Parathyroid adenoma (tissue), 2 donors: Measurements from ENCODE around the gene NUDT7.

Source experiments
- H2AFZ ChIP-seq: fragments of 300-600 bp; sonication (generic); one replicate; pipeline ENCODE4 v1.7.0; 2017; ENCODE audit warnings: antibody characterized with exemption, mild to moderate bottlenecking
- H3K27ac ChIP-seq: fragments of 300-600 bp; sonication (generic); one replicate; pipeline ENCODE4 v1.7.0; 2017
- H3K27me3 ChIP-seq: fragments of 300-600 bp; sonication (generic); one replicate; pipeline ENCODE4 v1.7.0; 2017; ENCODE audit warnings: low read length; ENCODE audit not compliant: control insufficient read depth, insufficient read depth
- H3K36me3 ChIP-seq: fragments of 300-600 bp; sonication (generic); one replicate; pipeline ENCODE4 v1.7.0; 2017; ENCODE audit warnings: low read length; ENCODE audit not compliant: control insufficient read depth, insufficient read depth
- H3K4me1 ChIP-seq: fragments of 300-600 bp; sonication (generic); one replicate; pipeline ENCODE4 v1.7.0; 2017; ENCODE audit warnings: control low read depth
- H3K4me2 ChIP-seq: fragments of 300-600 bp; sonication (generic); one replicate; pipeline ENCODE4 v1.7.0; 2017; ENCODE audit warnings: low read length
- H3K4me3 ChIP-seq: fragments of 300-600 bp; sonication (generic); one replicate; pipeline ENCODE4 v1.7.0; 2017; ENCODE audit warnings: low read depth, low read length
- H3K79me2 ChIP-seq: fragments of 300-600 bp; sonication (generic); one replicate; pipeline ENCODE4 v1.7.0; 2017; ENCODE audit warnings: control low read depth
- H3K9ac ChIP-seq: fragments of 300-600 bp; sonication (generic); one replicate; pipeline ENCODE4 v1.7.0; 2017; ENCODE audit warnings: mild to moderate bottlenecking
- H3K9me3 ChIP-seq: fragments of 300-600 bp; sonication (generic); one replicate; pipeline ENCODE4 v1.7.0; 2017; ENCODE audit warnings: low read length; ENCODE audit not compliant: control insufficient read depth
- TF ChIP-seq, protein P1 (sequence below): fragments of 300-600 bp; sonication (generic); IDR thresholded peaks from one replicate; pipeline ENCODE4 v1.7.0; 2017; ENCODE audit warnings: antibody characterized with exemption, mild to moderate bottlenecking
- donor health status: primary hyperparathyroidism.

Gene NUDT7

DNA sequence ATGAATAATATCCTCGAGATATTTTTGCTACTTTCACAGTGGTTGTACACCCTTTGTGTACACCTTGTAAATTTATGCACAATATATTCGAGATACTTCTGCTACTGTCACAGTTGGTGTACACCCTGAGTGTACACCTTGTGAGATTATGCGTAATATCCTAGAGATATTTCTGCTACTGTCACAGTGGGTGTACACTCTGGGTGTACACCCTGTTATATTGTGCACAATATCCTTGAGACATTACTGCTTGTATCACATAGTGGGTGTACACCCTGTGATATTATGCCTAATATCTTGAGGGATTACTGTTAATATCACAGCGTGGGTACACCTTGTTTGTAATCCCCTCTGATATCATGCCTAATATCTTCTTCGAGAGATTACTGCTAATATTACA, 7.2 kb upstream of the NUDT7 start:
- TF ChIP-seq, protein P1, sequence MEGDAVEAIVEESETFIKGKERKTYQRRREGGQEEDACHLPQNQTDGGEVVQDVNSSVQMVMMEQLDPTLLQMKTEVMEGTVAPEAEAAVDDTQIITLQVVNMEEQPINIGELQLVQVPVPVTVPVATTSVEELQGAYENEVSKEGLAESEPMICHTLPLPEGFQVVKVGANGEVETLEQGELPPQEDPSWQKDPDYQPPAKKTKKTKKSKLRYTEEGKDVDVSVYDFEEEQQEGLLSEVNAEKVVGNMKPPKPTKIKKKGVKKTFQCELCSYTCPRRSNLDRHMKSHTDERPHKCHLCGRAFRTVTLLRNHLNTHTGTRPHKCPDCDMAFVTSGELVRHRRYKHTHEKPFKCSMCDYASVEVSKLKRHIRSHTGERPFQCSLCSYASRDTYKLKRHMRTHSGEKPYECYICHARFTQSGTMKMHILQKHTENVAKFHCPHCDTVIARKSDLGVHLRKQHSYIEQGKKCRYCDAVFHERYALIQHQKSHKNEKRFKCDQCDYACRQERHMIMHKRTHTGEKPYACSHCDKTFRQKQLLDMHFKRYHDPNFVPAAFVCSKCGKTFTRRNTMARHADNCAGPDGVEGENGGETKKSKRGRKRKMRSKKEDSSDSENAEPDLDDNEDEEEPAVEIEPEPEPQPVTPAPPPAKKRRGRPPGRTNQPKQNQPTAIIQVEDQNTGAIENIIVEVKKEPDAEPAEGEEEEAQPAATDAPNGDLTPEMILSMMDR: no peak
- H3K9ac ChIP-seq: no peak overlapping the region
- peaks cover 15% of the 10 kb centered on the region for H3K4me1 ChIP-seq
- no peak overlapping the region for H2AFZ ChIP-seq
- no peak overlapping the region for H3K27ac ChIP-seq
- H3K27me3 ChIP-seq: no peaks in the 10 kb centered on the region
- no peak overlapping the region for H3K4me3 ChIP-seq
- no peaks in the 10 kb centered on the region for H3K36me3 ChIP-seq
- no peak overlapping the region for H3K4me2 ChIP-seq
- H3K79me2 ChIP-seq: no peaks in the 10 kb centered on the region
- H3K9me3 ChIP-seq: no peaks in the 10 kb centered on the region

DNA sequence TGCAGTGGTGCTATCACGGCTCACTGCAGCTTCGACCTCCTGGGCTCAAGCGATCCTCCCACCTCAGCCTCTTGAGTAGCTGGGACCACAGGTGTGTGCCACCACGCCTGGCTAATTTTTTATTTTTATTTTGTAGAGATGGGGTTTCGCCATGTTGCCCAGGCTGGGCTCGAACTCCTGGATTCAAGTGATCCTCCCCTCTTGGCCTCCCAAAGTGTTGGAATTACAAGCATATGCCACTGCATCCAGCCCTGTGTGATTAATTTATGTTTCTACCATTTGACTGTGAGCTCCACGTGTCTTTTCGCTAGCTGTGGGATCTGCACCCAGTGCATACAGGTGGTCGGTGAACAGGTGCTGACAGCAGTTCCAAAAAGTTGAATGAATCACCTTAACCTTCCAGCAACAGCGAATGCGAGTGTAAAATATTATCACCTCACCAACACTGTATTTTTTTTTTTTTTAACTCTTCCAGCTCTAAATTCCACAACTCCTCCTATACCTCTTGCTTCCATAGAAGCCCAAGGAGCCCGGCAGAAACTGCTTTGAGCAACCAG, 484 bp upstream of the NUDT7 start:
- peak overlapping the region; percentile 44 for H3K4me3 ChIP-seq
- no peak overlapping the region for H3K9ac ChIP-seq
- peak overlapping the region; percentile 50 for H3K4me2 ChIP-seq
- H3K9me3 ChIP-seq: no peaks in the 10 kb centered on the region
- no peak overlapping the region for H3K27ac ChIP-seq
- H3K4me1 ChIP-seq: no peaks in the 10 kb centered on the region
- no peaks in the 10 kb centered on the region for H3K36me3 ChIP-seq
- H3K27me3 ChIP-seq: no peaks in the 10 kb centered on the region
- no peaks in the 10 kb centered on the region for H3K79me2 ChIP-seq
- H2AFZ ChIP-seq: peak overlapping the region; percentile 78
- TF ChIP-seq, protein P1: no peak

DNA sequence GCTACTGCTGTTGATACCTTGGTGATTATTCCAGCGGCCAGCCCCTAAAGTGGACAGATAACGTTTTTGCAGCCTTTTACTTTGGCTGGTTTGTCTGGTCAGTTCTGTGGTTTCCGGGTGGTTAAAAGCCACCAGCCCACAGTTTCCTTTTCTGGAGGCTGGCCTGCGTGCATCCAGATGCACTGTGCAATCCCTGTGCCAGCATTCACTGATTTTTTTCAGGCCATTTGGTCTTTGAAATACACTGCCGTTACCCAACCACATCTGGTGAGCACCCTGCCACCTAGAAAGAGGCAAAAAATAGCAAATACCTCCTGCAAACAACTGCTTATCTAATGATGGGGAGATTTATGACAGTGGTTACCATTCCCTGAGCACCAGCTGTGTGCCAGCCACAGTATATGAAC, 797 bp downstream of the NUDT7 start:
- H3K27ac ChIP-seq: peak overlapping the region; percentile 62
- no peaks in the 10 kb centered on the region for H3K9me3 ChIP-seq
- no peaks in the 10 kb centered on the region for H3K79me2 ChIP-seq
- H2AFZ ChIP-seq: peak overlapping the region; percentile 95
- H3K4me1 ChIP-seq: no peaks in the 10 kb centered on the region
- TF ChIP-seq, protein P1: no peak
- H3K36me3 ChIP-seq: no peaks in the 10 kb centered on the region
- H3K4me2 ChIP-seq: peak overlapping the region; percentile 98
- peak overlapping the region; percentile 91 for H3K4me3 ChIP-seq
- no peaks in the 10 kb centered on the region for H3K27me3 ChIP-seq
- no peak overlapping the region for H3K9ac ChIP-seq

DNA sequence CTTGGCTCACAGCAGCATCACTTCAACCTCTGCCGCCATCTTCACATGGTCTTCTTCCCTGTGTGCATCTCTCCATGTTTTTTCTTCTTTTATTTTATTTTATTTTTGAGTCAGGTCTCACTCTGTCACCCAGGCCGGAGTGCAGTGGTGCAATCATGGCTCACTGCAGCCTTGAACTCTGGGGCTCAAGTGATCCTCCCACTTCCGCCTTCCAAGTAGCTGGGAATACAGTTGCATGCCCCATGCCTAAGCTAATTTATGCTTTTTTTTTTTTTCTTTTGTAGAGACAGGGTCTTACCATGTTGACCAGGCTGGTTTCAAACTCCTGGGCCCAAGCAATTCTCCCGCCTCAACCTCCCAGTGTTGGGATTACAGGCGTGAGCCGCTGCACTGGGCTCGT, 1.9 kb downstream of the NUDT7 start:
- H2AFZ ChIP-seq: no peak overlapping the region
- H3K9ac ChIP-seq: no peak overlapping the region
- no peaks in the 10 kb centered on the region for H3K27me3 ChIP-seq
- no peaks in the 10 kb centered on the region for H3K79me2 ChIP-seq
- no peak overlapping the region for H3K4me2 ChIP-seq
- H3K4me3 ChIP-seq: no peak overlapping the region
- TF ChIP-seq, protein P1: no peak
- H3K27ac ChIP-seq: no peak overlapping the region
- no peaks in the 10 kb centered on the region for H3K9me3 ChIP-seq
- no peaks in the 10 kb centered on the region for H3K4me1 ChIP-seq
- no peaks in the 10 kb centered on the region for H3K36me3 ChIP-seq

DNA sequence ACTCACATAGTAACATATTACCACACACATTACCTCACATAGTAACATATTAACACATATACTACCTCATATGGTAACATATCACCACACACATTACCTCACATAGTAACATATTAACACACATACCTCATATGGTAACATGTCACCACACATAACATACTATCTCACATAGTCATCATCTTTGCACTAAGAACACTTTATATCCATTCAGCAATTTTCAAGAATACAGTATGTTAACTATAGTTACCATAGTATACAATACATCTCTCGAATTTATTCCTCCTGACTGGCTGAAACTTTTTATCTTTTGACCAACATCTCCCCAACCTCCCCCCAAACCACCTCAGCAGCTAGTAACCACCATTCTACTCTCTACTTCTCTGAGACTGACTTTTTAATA, 7.6 kb downstream of the NUDT7 start:
- Histone ChIP-seq H3K9ac (no peak overlapping the region), H3K4me3 (no peak overlapping the region), H3K4me1 (no peaks in the 10 kb centered on the region), H3K79me2 (no peaks in the 10 kb centered on the region), H3K27ac (no peak overlapping the region), H3K4me2 (no peak overlapping the region), H2AFZ (no peak overlapping the region), H3K9me3 (no peaks in the 10 kb centered on the region), H3K36me3 (no peaks in the 10 kb centered on the region), H3K27me3 (no peaks in the 10 kb centered on the region)
- TF ChIP-seq, protein P1: no peak
